Measurements from ENCODE around the gene NSD1. TPM values are rescaled to one million over a fixed set of nuclear protein-coding genes. Genes with fewer than 3 reads are reported as not detected.

The NSD1 gene
- total and polyA plus RNA-seq, 10 of the 15 experiments (the other 5 are each of a cell fraction or from before 2014, with no cell fraction given), result 7.0 to 57.9 (median 30.4) TPM

DNA sequence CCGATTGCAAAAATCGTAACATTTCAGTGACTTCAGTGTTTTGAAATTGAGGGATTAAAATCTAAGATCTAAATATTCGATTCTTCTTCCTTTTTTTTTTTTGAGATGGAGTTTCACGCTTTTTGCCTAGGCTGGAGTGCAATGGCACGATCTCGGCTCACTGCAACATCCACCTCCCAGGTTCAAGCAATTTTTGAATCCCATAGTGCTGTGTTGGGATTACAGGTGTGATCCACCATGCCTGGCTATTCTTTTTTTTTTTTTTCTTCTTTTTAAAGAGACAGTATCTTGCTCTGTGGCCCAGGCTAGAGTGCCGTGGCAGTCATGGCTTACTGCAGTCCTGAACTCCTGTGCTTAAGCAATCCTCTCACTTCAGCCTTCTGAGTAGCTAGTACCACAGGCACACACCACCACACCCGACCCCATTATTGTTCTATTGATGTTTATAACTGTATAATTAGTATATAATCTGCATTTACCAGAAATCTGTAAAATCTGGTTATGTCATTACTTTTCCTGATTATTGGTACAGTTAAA lies 42.7 kb downstream of the NSD1 start:
- Histone ChIP-seq H3K27me3 (replicated peaks in 1 of 2; ENCODE audit: control insufficient read depth in 2 of 2, insufficient read depth in 2 of 2, low read length in 1 of 2) (no peaks in the 10 kb centered on the region), H3K4me2 (ENCODE audit: control insufficient read depth, insufficient read depth) (no peak overlapping the region), H3K4me3 (no peak overlapping the region), H3K27ac (ENCODE audit: control insufficient read depth, insufficient read depth) (peak overlapping the region; percentile 52), H4K20me1 (ENCODE audit: control insufficient read depth, insufficient read depth) (no peaks in the 10 kb centered on the region), H3K9me3 (replicated peaks; ENCODE audit: control insufficient read depth, insufficient read depth, low read length) (no peaks in the 10 kb centered on the region; the same call in 2 of the 3 replicates), H2AFZ (ENCODE audit: control insufficient read depth, low read depth, low read length) (no peak overlapping the region), H3K79me2 (ENCODE audit: control insufficient read depth, insufficient read depth, low read length) (peaks cover 48% of the 10 kb centered on the region), H3K9ac (ENCODE audit: control insufficient read depth, insufficient read depth, low read length) (no peak overlapping the region), H3K4me1 (ENCODE audit: control insufficient read depth, insufficient read depth, low read length) (peaks cover 31% of the 10 kb centered on the region), H3K36me3 (ENCODE audit: control insufficient read depth in 2 of 2, insufficient read depth in 2 of 2, low read length in 1 of 2) (peaks cover 0 to 3% of the 10 kb centered on the region in 2 experiments; a peak in 1 of 4 replicates)
- intact Hi-C loops (cut with micrococcal nuclease; ENCODE audit: unreplicated experiment) (no loop called here), in situ Hi-C loops (cut with MboI) (no loop called here)
- SMC1A ChIA-PET (ENCODE audit: uncharacterized antibody, unreplicated experiment), result interaction anchor here (0.8 to 3.0 kb wide), 4 partner anchors 16 to 109 kb away, joined by 3 to 13 read pairs (median 6); partner anchors contain the start of gene NSD1
- BruUV-seq (replicated peaks), result no TSS peak
- CTCF ChIA-PET, result interaction anchor here (0.8 to 2.9 kb wide), 4 partner anchors 13 to 228 kb away, joined by 3 to 21 read pairs (median 4); no protein-coding TSS in a partner anchor
- peak; percentile 61 for ATAC-seq
- RAD21 ChIA-PET (ENCODE audit: unreplicated experiment), result interaction anchor here (0.9 kb wide), 1 partner anchor 16 kb away, joined by 3 read pairs; no protein-coding TSS in a partner anchor
- FAIRE-seq, result no peak
- DNase-seq (ENCODE audit: low read depth, low spot score), result no peak
- WGBS (ENCODE audit: insufficient coverage, insufficient replicate concordance, low lambda C conversion rate, missing lambda C conversion rate), result 62% methylated on average over 8 of the region's 8 CpGs
- TF ChIP-seq MXI1 (IDR thresholded peaks at IDR 0.05; ENCODE audit: low read depth, low read length), result no peak
- TF ChIP-seq POU2F2 (IDR thresholded peaks at IDR 0.05; ENCODE audit: borderline replicate concordance, low read depth, low read length), result no peak
- no peak for TF ChIP-seq POLR2AphosphoS5 (IDR thresholded peaks at IDR 0.05; ENCODE audit: low read length)
- no peak for TF ChIP-seq RELA (IDR thresholded peaks at IDR 0.05; ENCODE audit: borderline replicate concordance, partially characterized antibody)
- TF ChIP-seq, protein P1, sequence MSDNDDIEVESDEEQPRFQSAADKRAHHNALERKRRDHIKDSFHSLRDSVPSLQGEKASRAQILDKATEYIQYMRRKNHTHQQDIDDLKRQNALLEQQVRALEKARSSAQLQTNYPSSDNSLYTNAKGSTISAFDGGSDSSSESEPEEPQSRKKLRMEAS (IDR thresholded peaks at IDR 0.05; ENCODE audit: low read depth, low read length), result no peak
- TF ChIP-seq MEF2B (IDR thresholded peaks at IDR 0.05; ENCODE audit: partially characterized antibody, poor library complexity, severe bottlenecking), result no peak
- TF ChIP-seq, protein P2, sequence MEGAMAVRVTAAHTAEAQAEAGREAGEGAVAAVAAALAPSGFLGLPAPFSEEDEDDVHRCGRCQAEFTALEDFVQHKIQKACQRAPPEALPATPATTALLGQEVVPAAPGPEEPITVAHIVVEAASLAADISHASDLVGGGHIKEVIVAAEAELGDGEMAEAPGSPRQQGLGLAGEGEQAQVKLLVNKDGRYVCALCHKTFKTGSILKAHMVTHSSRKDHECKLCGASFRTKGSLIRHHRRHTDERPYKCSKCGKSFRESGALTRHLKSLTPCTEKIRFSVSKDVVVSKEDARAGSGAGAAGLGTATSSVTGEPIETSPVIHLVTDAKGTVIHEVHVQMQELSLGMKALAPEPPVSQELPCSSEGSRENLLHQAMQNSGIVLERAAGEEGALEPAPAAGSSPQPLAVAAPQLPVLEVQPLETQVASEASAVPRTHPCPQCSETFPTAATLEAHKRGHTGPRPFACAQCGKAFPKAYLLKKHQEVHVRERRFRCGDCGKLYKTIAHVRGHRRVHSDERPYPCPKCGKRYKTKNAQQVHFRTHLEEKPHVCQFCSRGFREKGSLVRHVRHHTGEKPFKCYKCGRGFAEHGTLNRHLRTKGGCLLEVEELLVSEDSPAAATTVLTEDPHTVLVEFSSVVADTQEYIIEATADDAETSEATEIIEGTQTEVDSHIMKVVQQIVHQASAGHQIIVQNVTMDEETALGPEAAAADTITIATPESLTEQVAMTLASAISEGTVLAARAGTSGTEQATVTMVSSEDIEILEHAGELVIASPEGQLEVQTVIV (IDR thresholded peaks at IDR 0.05; ENCODE audit: borderline replicate concordance, partially characterized antibody), result no peak
- TF ChIP-seq TARDBP (IDR thresholded peaks at IDR 0.05; ENCODE audit: borderline replicate concordance), result no peak
- no peak for TF ChIP-seq RFX5 (IDR thresholded peaks at IDR 0.05; ENCODE audit: low read depth, low read length)
- no peak for TF ChIP-seq LARP7 (IDR thresholded peaks at IDR 0.05)
- no peak for TF ChIP-seq NRF1 (conservative IDR thresholded peaks at IDR 0.05; ENCODE audit: low read depth, low read length)
- no peak for TF ChIP-seq TBL1XR1 (IDR thresholded peaks at IDR 0.05; ENCODE audit: low read depth, low read length)
- no peak for TF ChIP-seq MEF2A (IDR thresholded peaks at IDR 0.05; ENCODE audit: insufficient read depth, low read depth, low read length)
- no peak for TF ChIP-seq KDM1A (IDR thresholded peaks at IDR 0.05; ENCODE audit: borderline replicate concordance)
- TF ChIP-seq MTA2 (IDR thresholded peaks at IDR 0.05; ENCODE audit: low read depth), result no peak
- TF ChIP-seq, protein P3, sequence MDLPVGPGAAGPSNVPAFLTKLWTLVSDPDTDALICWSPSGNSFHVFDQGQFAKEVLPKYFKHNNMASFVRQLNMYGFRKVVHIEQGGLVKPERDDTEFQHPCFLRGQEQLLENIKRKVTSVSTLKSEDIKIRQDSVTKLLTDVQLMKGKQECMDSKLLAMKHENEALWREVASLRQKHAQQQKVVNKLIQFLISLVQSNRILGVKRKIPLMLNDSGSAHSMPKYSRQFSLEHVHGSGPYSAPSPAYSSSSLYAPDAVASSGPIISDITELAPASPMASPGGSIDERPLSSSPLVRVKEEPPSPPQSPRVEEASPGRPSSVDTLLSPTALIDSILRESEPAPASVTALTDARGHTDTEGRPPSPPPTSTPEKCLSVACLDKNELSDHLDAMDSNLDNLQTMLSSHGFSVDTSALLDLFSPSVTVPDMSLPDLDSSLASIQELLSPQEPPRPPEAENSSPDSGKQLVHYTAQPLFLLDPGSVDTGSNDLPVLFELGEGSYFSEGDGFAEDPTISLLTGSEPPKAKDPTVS (IDR thresholded peaks at IDR 0.05; ENCODE audit: low read depth, low read length), result no peak
- POLR2A ChIA-PET, result interaction anchor here (0.7 kb wide), 1 partner anchor 41 kb away, joined by 3 read pairs; no protein-coding TSS in a partner anchor
